ENCODE data around the gene GABRD. TPM values are rescaled to one million over a fixed set of nuclear protein-coding genes. Genes with fewer than 3 reads are reported as not detected.
"Not testable (repeated sequence)": the region's sequence is repeated elsewhere in the genome, so short reads cannot be mapped to it uniquely, and the experiment has no call there.

GABRD gene
- total and polyA plus RNA-seq, 2 of the 13 experiments (the other 11 are each of a cell fraction or from before 2014, with no cell fraction given): not detected

DNA sequence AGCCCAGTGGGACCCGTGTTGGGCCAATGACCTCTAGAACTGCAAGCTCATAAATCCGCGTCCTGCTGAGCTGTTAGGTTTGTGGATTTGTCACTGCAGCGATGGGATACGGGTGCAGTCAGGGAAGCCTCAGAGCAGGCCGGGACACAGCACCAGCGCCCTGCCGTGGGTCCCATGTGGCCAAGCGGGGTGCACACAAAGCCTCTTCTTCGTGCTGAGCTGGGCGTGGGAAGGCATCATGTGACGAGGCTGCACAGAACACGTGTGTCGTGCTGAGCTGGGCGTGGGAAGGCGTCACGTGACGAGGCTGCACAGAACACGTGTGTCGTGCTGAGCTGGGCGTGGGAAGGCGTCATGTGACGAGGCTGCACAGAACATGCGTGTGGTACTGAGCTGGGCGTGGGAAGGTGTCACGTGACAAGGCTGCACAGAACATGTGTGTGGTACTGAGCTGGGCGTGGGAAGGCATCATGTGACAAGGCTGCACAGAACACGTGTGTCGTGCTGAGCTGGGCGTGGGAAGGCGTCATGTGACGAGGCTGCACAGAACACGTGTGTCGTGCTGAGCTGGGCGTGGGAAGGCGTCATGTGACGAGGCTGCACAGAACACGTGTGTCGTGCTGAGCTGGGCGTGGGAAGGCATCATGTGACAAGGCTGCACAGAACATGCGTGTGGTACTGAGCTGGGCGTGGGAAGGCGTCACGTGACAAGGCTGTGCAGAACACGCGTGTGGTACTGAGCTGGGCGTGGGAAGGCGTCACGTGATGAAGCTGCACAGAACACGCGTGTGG lies 40.3 kb upstream of the GABRD start:
- TF ChIP-seq, protein P1, sequence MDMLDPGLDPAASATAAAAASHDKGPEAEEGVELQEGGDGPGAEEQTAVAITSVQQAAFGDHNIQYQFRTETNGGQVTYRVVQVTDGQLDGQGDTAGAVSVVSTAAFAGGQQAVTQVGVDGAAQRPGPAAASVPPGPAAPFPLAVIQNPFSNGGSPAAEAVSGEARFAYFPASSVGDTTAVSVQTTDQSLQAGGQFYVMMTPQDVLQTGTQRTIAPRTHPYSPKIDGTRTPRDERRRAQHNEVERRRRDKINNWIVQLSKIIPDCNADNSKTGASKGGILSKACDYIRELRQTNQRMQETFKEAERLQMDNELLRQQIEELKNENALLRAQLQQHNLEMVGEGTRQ (IDR thresholded peaks at IDR 0.05; ENCODE audit: low read depth, low read length): peak; percentile 56; the same call in 1 of the 2 replicates
- TF ChIP-seq, protein P1 (CRISPR knock-in tag; IDR thresholded peaks at IDR 0.05; ENCODE audit: borderline replicate concordance): not testable (repeated sequence)
- TF ChIP-seq MNT (IDR thresholded peaks at IDR 0.05): peak; percentile 39
- H2AFZ ChIP-seq (ENCODE audit: low read length); CTCF ChIA-PET (ENCODE audit: low intra/inter-chr PET ratio, low total read pairs); in situ Hi-C loops (cut with HindIII; ENCODE audit: extremely low pct_ligation_motif_present, low pct_unique_long_range_greater_than_20kb); H4K20me1 ChIP-seq (ENCODE audit: insufficient read depth, low read length); ATAC-seq; POLR2A ChIA-PET; H3K4me2 ChIP-seq (ENCODE audit: low read depth, low read length); H3K9me3 ChIP-seq (ENCODE audit: low read length); intact Hi-C loops (cut with micrococcal nuclease; ENCODE audit: unreplicated experiment); H3K9ac ChIP-seq (ENCODE audit: insufficient read depth, low read depth, low read length); FAIRE-seq; H3K27ac ChIP-seq (ENCODE audit: extremely low read length, insufficient read depth, low read length); H3K4me3 ChIP-seq (replicated peaks in 1 of 3; ENCODE audit: insufficient read depth in 1 of 3, low read depth in 2 of 3, low read length in 3 of 3); H3K4me1 ChIP-seq (ENCODE audit: insufficient read depth, low read length); H3K36me3 ChIP-seq (replicated peaks in 1 of 2; ENCODE audit: control insufficient read depth in 1 of 2, insufficient read depth in 2 of 2, low read length in 2 of 2); H3K79me2 ChIP-seq (ENCODE audit: insufficient read depth, low read length); BruUV-seq (replicated peaks); DNase-seq (ENCODE audit: low spot score): not testable (repeated sequence)
- WGBS (ENCODE audit: low lambda C conversion rate): 73% methylated on average over 49 of the region's 51 CpGs
- H3K27me3 ChIP-seq (ENCODE audit: control insufficient read depth in 1 of 2, insufficient read depth in 2 of 2, low read length in 2 of 2): peaks cover 11 to 36% of the 10 kb centered on the region in 2 experiments; a peak in 4 of 5 replicates

Measured in HepG2 (cell line).